B cell (primary cell): Measurements from ENCODE around the gene SPAAR. TPM values are rescaled to one million over a fixed set of nuclear protein-coding genes. Genes with fewer than 3 reads are reported as not detected.
A peak's percentile ranks its signal among the peaks of the same experiment; 100 is the strongest.

ENCODE experiments used
- ATAC-seq: fragments of 200-7000 bp; cut with Tn5 transposase; one replicate; pipeline ENCODE4 v1.10.0; 2021; ENCODE audit warnings: low read depth, mild to moderate bottlenecking, moderate number of reproducible peaks, moderate library complexity
- CTCF ChIA-PET: fragments of 350-600 bp; sonication (Branson Sonifier 250); formaldehyde crosslinking; loops from one replicate; lab custom pipeline; 2021; ENCODE audit warnings: antibody characterized with exemption, inconsistent platforms; lab: Charles Lee
- POLR2A ChIA-PET: fragments of 350-600 bp; sonication (Branson Sonifier 250); formaldehyde crosslinking; loops from one replicate; lab custom pipeline; 2021; ENCODE audit warnings: antibody characterized with exemption; lab: Charles Lee
- DNase-seq: peaks from one replicate; pipeline ENCODE4 v3.0.0; 2013
- H2AFZ ChIP-seq: 2 replicates; pipeline ENCODE4 v1.6.1; 2012; ENCODE audit warnings: mild to moderate bottlenecking, low read depth, low read length; ENCODE audit not compliant: insufficient read depth, poor library complexity, severe bottlenecking
- H3K27ac ChIP-seq, 2 donors: 1 replicate in 1 of 2; 2 replicates in 1 of 2; pipeline ENCODE4 v1.5.1; 2012 to 2013; ENCODE audit warnings: low read length in 2 of 2, mild to moderate bottlenecking in 2 of 2, moderate library complexity in 1 of 2
- H3K27me3 ChIP-seq, 4 experiments: fragments of 200-600 bp in 1 of 4; sonication (generic) in 1 of 4; replicated peaks in 1 of 4; 1 replicate in 2 of 4; 2 replicates in 2 of 4; pipeline versions ENCODE4 v1.6.1 to v1.7.0; 2013 to 2016; ENCODE audit warnings: low read length in 3 of 4, mild to moderate bottlenecking in 2 of 4, mixed read lengths in 1 of 4, moderate library complexity in 1 of 4; ENCODE audit not compliant: insufficient read depth in 4 of 4, control insufficient read depth in 3 of 4; ENCODE audit errors: control extremely low read depth in 1 of 4
- H3K36me3 ChIP-seq, 2 experiments: replicated peaks in 1 of 2; 1 replicate in 1 of 2; 2 replicates in 1 of 2; pipeline versions ENCODE4 v1.6.1 to v1.7.1; 2013; ENCODE audit warnings: low read length in 1 of 2; ENCODE audit not compliant: insufficient read depth in 2 of 2, control insufficient read depth in 1 of 2; ENCODE audit errors: control extremely low read depth in 1 of 2, extremely low read depth in 1 of 2
- H3K4me1 ChIP-seq, 2 donors: fragments of 200-600 bp in 1 of 2; sonication (generic) in 1 of 2; 1 replicate in 1 of 2; 2 replicates in 1 of 2; pipeline versions ENCODE4 v1.5.1 to v1.6.1; 2013 to 2017; ENCODE audit warnings: low read length in 2 of 2; ENCODE audit not compliant: control insufficient read depth in 2 of 2, insufficient read depth in 2 of 2
- H3K4me2 ChIP-seq: replicated peaks from 2 replicates; pipeline ENCODE3; 2012; ENCODE audit warnings: mild to moderate bottlenecking, low read depth, low read length; ENCODE audit not compliant: poor library complexity, severe bottlenecking
- H3K4me3 ChIP-seq, 5 experiments: fragments of 200-600 bp in 1 of 5; sonication (generic) in 1 of 5; 1 replicate in 3 of 5; 2 replicates in 2 of 5; pipeline versions ENCODE4 v1.5.1 to v1.7.0; 2011 to 2016; ENCODE audit warnings: low read length in 4 of 5, mild to moderate bottlenecking in 4 of 5, low read depth in 2 of 5, control low read depth in 1 of 5, moderate library complexity in 1 of 5; ENCODE audit not compliant: insufficient read depth in 1 of 5; ENCODE audit errors: control extremely low read depth in 1 of 5, extremely low read depth in 1 of 5
- H3K79me2 ChIP-seq: fragments of 200-600 bp; sonication (generic); one replicate; pipeline ENCODE4 v1.6.0; 2016; ENCODE audit warnings: low read length; ENCODE audit not compliant: control insufficient read depth, insufficient read depth
- H3K9ac ChIP-seq: fragments of 200-600 bp; sonication (generic); 2 replicates; pipeline ENCODE4 v1.6.1; 2017; ENCODE audit warnings: mild to moderate bottlenecking, low read length, moderate library complexity
- H3K9me3 ChIP-seq, 3 donors: one replicate each; pipeline versions ENCODE4 v1.6.1 to v1.7.1; 2013; ENCODE audit warnings: low read length in 2 of 3; ENCODE audit not compliant: control insufficient read depth in 2 of 3, insufficient read depth in 1 of 3; ENCODE audit errors: control extremely low read depth in 1 of 3
- H4K20me1 ChIP-seq: 2 replicates; pipeline ENCODE4 v1.6.0; 2012; ENCODE audit warnings: mild to moderate bottlenecking, low read length; ENCODE audit not compliant: insufficient read depth, control insufficient read depth, poor library complexity, severe bottlenecking
- H3K27ac Mint-ChIP-seq: one replicate; pipeline ENCODE4 v1.8.0; 2021; ENCODE audit warnings: mixed read lengths
- H3K27me3 Mint-ChIP-seq: one replicate; pipeline ENCODE4 v1.8.0; 2021; ENCODE audit warnings: mixed read lengths
- H3K4me1 Mint-ChIP-seq: one replicate; pipeline ENCODE4 v1.8.0; 2021; ENCODE audit warnings: mixed read lengths
- H3K4me3 Mint-ChIP-seq: one replicate; pipeline ENCODE4 v1.8.0; 2021; ENCODE audit warnings: mixed read lengths
- H3K9me3 Mint-ChIP-seq: one replicate; pipeline ENCODE4 v1.8.0; 2022; ENCODE audit warnings: mixed read lengths; ENCODE audit not compliant: insufficient read depth
- EZH2 ChIP-seq: IDR thresholded peaks from 2 replicates; pipeline ENCODE4 v1.6.1; 2012; ENCODE audit warnings: borderline replicate concordance, low read depth, mild to moderate bottlenecking, moderate library complexity, low read length; ENCODE audit not compliant: insufficient read depth, poor library complexity, severe bottlenecking
- WGBS: methylation state at CpG from one replicate; pipeline ENCODE4 v1.1.5; 2013; ENCODE audit warnings: missing lambda C conversion rate; ENCODE audit not compliant: insufficient coverage; 5-methylcytosine and 5-hydroxymethylcytosine counted together
- intact Hi-C: fragments of 100-400 bp; cut with micrococcal nuclease; formaldehyde crosslinking; loops from one replicate; pipeline ENCODE4 v1.10.0; 2022
- polyA plus RNA-seq: library from polyadenylated mRNA; depleted of rRNA; stranded (reverse); fragments of >200 nt; gene quantifications from 2 replicates; pipeline ENCODE4 v1.2.3, GENCODE V29; 2012
- total RNA-seq, 2 donors: library from RNA; stranded (reverse); fragments of 120-200 nt in 1 of 2; gene quantifications; 1 replicate in 1 of 2; 2 replicates in 1 of 2; pipeline versions ENCODE4 v1.2.3 to v1.2.4, GENCODE V29; 2013 to 2022
- TF ChIP-seq, protein P1 (sequence below): fragments of 200-600 bp; IDR thresholded peaks from one replicate; pipeline ENCODE4 v1.8.0; 2022; ENCODE audit warnings: antibody characterized with exemption, mild to moderate bottlenecking

Gene SPAAR
- total and polyA plus RNA-seq, 2 donors (not counting 1 experiment from before 2014, with no cell fraction given), result not detected

DNA sequence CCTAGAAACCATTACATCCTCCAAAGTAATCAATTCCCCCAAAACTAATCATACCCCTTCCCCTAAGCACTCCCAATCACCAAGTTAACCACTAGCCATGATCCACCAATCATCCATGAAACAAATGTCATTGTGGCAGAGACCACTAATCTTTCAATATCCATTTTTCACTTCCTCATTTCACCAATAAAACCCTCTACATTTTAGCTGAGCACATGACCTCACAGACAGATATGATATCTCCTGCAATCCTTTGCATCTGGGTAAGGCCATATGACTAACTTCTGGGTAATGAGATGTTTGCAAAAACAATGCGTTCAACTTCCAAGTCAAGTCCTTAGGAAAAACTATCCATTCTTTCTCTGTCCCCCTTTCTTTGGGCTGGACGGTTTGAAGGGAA lies 27.9 kb downstream of the SPAAR start:
- ChIA-PET CTCF (no interaction called here), POLR2A (no interaction called here)
- H3K4me3 Mint-ChIP-seq, result peak overlapping the region; percentile 18
- Histone ChIP-seq H2AFZ (no peak overlapping the region), H3K9me3 (peaks cover 0 to 4% (median 4%) of the 10 kb centered on the region in 3 donors), H3K79me2 (no peaks in the 10 kb centered on the region), H3K4me1 (peaks cover 11 to 20% of the 10 kb centered on the region in 2 donors), H3K36me3 (no peaks in the 10 kb centered on the region), H3K9ac (no peak overlapping the region), H3K27ac (no peak overlapping the region), H4K20me1 (no peaks in the 10 kb centered on the region), H3K4me3 (no peak overlapping the region), H3K27me3 (peaks cover 0 to 26% (median 12%) of the 10 kb centered on the region in 4 experiments), H3K4me2 (peak overlapping the region; percentile 9)
- H3K4me1 Mint-ChIP-seq, result peaks cover 21% of the 10 kb centered on the region
- H3K9me3 Mint-ChIP-seq, result no peaks in the 10 kb centered on the region
- no CpG with 5 or more reads among the region's 2 CpGs for WGBS
- peak; percentile 57 for ATAC-seq
- intact Hi-C loops, result no loop called here
- no peak overlapping the region for H3K27ac Mint-ChIP-seq
- no peak for TF ChIP-seq EZH2
- TF ChIP-seq, protein P1, sequence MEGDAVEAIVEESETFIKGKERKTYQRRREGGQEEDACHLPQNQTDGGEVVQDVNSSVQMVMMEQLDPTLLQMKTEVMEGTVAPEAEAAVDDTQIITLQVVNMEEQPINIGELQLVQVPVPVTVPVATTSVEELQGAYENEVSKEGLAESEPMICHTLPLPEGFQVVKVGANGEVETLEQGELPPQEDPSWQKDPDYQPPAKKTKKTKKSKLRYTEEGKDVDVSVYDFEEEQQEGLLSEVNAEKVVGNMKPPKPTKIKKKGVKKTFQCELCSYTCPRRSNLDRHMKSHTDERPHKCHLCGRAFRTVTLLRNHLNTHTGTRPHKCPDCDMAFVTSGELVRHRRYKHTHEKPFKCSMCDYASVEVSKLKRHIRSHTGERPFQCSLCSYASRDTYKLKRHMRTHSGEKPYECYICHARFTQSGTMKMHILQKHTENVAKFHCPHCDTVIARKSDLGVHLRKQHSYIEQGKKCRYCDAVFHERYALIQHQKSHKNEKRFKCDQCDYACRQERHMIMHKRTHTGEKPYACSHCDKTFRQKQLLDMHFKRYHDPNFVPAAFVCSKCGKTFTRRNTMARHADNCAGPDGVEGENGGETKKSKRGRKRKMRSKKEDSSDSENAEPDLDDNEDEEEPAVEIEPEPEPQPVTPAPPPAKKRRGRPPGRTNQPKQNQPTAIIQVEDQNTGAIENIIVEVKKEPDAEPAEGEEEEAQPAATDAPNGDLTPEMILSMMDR, result no peak
- H3K27me3 Mint-ChIP-seq, result peaks cover 37% of the 10 kb centered on the region
- DNase-seq, result peak; percentile 52

DNA sequence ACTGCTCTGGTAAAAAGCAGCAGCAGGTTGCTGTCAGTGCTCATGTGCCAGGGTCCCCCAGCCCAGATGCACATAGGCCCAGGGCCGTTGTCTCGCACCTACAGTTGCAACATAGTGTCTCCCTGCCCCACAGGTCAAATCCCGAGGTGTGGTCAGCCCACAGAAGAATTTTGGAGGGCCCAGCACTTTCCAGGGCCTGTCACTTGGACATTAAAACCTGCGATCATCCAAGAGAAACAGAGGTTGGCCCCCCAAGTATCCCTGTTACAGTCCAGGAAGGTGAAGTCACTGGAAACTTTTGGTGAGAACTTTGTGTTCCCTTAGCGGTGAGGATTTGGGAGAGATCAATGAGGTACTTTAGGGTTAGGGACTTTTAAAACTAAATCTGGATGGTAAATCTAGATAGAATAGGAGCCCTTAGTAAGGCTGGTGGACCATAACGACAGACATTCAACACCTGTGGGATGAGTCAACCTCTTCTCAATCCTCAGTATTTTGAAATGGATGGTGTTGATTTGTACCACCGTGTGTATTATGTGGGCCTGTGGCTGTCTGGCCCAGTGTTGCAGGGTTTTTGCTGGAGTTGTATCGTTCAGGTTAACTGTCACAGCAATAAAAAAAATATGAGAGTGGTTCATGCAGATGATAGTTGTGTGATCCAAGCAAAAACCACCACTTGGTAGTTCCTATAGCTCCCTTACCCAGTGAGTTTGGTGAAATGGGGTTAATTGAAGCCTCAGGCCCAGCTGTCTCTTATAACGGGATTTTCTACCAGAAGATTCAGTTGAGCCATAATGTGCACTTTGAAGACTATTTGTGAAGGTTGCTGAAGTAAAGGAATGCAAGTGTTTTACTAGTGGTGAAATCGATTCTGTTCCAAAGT lies 29.4 kb downstream of the SPAAR start:
- Histone ChIP-seq H3K4me1 (peaks cover 11 to 14% of the 10 kb centered on the region in 2 donors), H3K36me3 (no peaks in the 10 kb centered on the region), H3K79me2 (no peaks in the 10 kb centered on the region), H3K27me3 (peaks cover 0 to 22% (median 10%) of the 10 kb centered on the region in 4 experiments), H3K4me2 (no peak overlapping the region), H3K27ac (no peak overlapping the region), H4K20me1 (no peaks in the 10 kb centered on the region), H2AFZ (no peak overlapping the region), H3K9me3 (peaks cover 0 to 4% (median 4%) of the 10 kb centered on the region in 3 donors), H3K9ac (no peak overlapping the region), H3K4me3 (no peak overlapping the region)
- TF ChIP-seq EZH2, result no peak
- TF ChIP-seq, protein P1, result no peak
- Mint-ChIP-seq H3K27me3 (peaks cover 33% of the 10 kb centered on the region), H3K4me1 (peaks cover 18% of the 10 kb centered on the region), H3K9me3 (no peaks in the 10 kb centered on the region), H3K4me3 (no peak overlapping the region), H3K27ac (no peak overlapping the region)
- ATAC-seq, result no peak
- POLR2A ChIA-PET, result interaction anchor here (0.6 kb wide), 1 partner anchor 447 kb away, joined by 3 read pairs; no protein-coding TSS in a partner anchor
- CTCF ChIA-PET, result no interaction called here
- WGBS, result 84% methylated on average over 7 of the region's 10 CpGs
- intact Hi-C loops, result no loop called here
- no peak for DNase-seq
